H1 (cell line): Measurements from ENCODE around the gene COL5A1. TPM values are rescaled to one million over a fixed set of nuclear protein-coding genes. Genes with fewer than 3 reads are reported as not detected.
A peak's percentile ranks its signal among the peaks of the same experiment; 100 is the strongest.

Experiments used
- CTCF ChIA-PET: fragments of 300-600 bp; sonication (Branson Sonifier 250); formaldehyde crosslinking; loops from one replicate; lab custom pipeline; 2021; ENCODE audit not compliant: partially characterized antibody; lab: Charles Lee
- POLR2A ChIA-PET: fragments of 300-600 bp; sonication (Branson Sonifier 250); formaldehyde crosslinking; loops from one replicate; lab custom pipeline; 2021; ENCODE audit warnings: inconsistent platforms; ENCODE audit not compliant: partially characterized antibody; lab: Charles Lee
- DNase-seq, 2 experiments: peaks; one replicate each; pipeline versions ENCODE4 v3.0.0 to v3.0.0-alpha.2; 2010 to 2022; ENCODE audit warnings: low spot score in 2 of 2, low read depth in 1 of 2, mixed read lengths in 1 of 2
- FAIRE-seq: peaks from 2 replicates; lab custom pipeline; 2011; peaks lifted over from hg19 to GRCh38; lab: Jason Lieb, UNC
- H2AFZ ChIP-seq: 2 replicates; pipeline ENCODE4 v1.8.1; 2012; ENCODE audit warnings: low read length, inconsistent platforms
- H2AK5ac ChIP-seq: 2 replicates; pipeline ENCODE4 v1.6.1; 2013; ENCODE audit warnings: low read depth, low read length
- H2BK120ac ChIP-seq: replicated peaks from 2 replicates; pipeline ENCODE3; 2013; ENCODE audit warnings: low read depth, low read length, inconsistent platforms
- H2BK12ac ChIP-seq: 2 replicates; pipeline ENCODE4 v1.6.1; 2013; ENCODE audit warnings: low read depth, low read length
- H2BK15ac ChIP-seq: 2 replicates; pipeline ENCODE4 v1.6.1; 2013; ENCODE audit warnings: low read length
- H2BK20ac ChIP-seq: 2 replicates; pipeline ENCODE4 v1.6.1; 2013; ENCODE audit warnings: low read length
- H2BK5ac ChIP-seq: 2 replicates; pipeline ENCODE4 v1.6.1; 2013; ENCODE audit warnings: low read depth, low read length
- H3K14ac ChIP-seq: 2 replicates; pipeline ENCODE4 v1.6.1; 2013; ENCODE audit warnings: inconsistent platforms; ENCODE audit not compliant: insufficient read length
- H3K18ac ChIP-seq: 2 replicates; pipeline ENCODE4 v1.6.1; 2013; ENCODE audit warnings: low read length; ENCODE audit errors: extremely low read depth
- H3K23ac ChIP-seq: 2 replicates; pipeline ENCODE4 v1.6.1; 2013; ENCODE audit warnings: inconsistent platforms; ENCODE audit not compliant: insufficient read length
- H3K23me2 ChIP-seq: 2 replicates; pipeline ENCODE4 v1.6.1; 2013; ENCODE audit warnings: low read depth, low read length
- H3K27ac ChIP-seq: 2 replicates; pipeline ENCODE4 v1.6.1; 2011; ENCODE audit warnings: low read depth, low read length, inconsistent platforms
- H3K27me3 ChIP-seq, 4 experiments: replicated peaks in 1 of 4; 1 replicate in 1 of 4; 2 replicates in 3 of 4; pipeline versions ENCODE4 v1.6.1 to v1.8.1; 2011 to 2013; ENCODE audit warnings: low read length in 3 of 4, mild to moderate bottlenecking in 3 of 4, inconsistent platforms in 2 of 4, mixed read lengths in 2 of 4, moderate library complexity in 1 of 4; ENCODE audit not compliant: control insufficient read depth in 3 of 4, insufficient read depth in 3 of 4; ENCODE audit errors: extremely low read depth in 1 of 4
- H3K36me3 ChIP-seq, 4 experiments: 2 replicates each; pipeline versions ENCODE4 v1.6.1 to v1.8.1; 2011 to 2013; ENCODE audit warnings: mild to moderate bottlenecking in 4 of 4, low read length in 3 of 4, moderate library complexity in 2 of 4, control low read depth in 1 of 4, inconsistent platforms in 1 of 4; ENCODE audit not compliant: insufficient read depth in 4 of 4, control insufficient read depth in 2 of 4
- H3K4ac ChIP-seq: replicated peaks from 2 replicates; pipeline ENCODE3; 2013; ENCODE audit warnings: low read length, low read depth, mixed read lengths, inconsistent platforms; ENCODE audit not compliant: insufficient read length
- H3K4me1 ChIP-seq, 4 experiments: replicated peaks in 1 of 4; 1 replicate in 1 of 4; 2 replicates in 3 of 4; pipeline versions ENCODE4 v1.6.1 to v1.8.1; 2011 to 2013; ENCODE audit warnings: low read length in 3 of 4, inconsistent platforms in 2 of 4, mixed read lengths in 1 of 4; ENCODE audit not compliant: insufficient read depth in 4 of 4, control insufficient read depth in 3 of 4
- H3K4me2 ChIP-seq, 2 experiments: 2 replicates each; pipeline versions ENCODE4 v1.6.1 to v1.8.1; 2011 to 2013; ENCODE audit warnings: low read depth in 2 of 2, low read length in 2 of 2, control low read depth in 1 of 2, inconsistent platforms in 1 of 2, mild to moderate bottlenecking in 1 of 2; ENCODE audit not compliant: insufficient read depth in 1 of 2
- H3K4me3 ChIP-seq, 4 experiments: fragments of 200-600, 300-600 bp in 1 of 4; sonication (generic), shearing (Covaris generic), sonication (Bioruptor Twin) in 1 of 4; 2 replicates each; pipeline versions ENCODE4 v1.5.1 to v1.8.1; 2011 to 2016; ENCODE audit warnings: low read length in 4 of 4, low read depth in 3 of 4, control low read depth in 2 of 4, inconsistent platforms in 2 of 4, mild to moderate bottlenecking in 2 of 4, mixed read lengths in 1 of 4, moderate library complexity in 1 of 4; ENCODE audit not compliant: insufficient read depth in 2 of 4; ENCODE audit errors: extremely low read depth in 1 of 4
- H3K56ac ChIP-seq: replicated peaks from 2 replicates; pipeline ENCODE3; 2013; ENCODE audit warnings: low read depth, mild to moderate bottlenecking, mixed read lengths, low read length, inconsistent platforms; ENCODE audit not compliant: insufficient read length
- H3K79me1 ChIP-seq: 2 replicates; pipeline ENCODE4 v1.6.1; 2013; ENCODE audit warnings: low read depth, low read length, control low read depth
- H3K79me2 ChIP-seq, 2 experiments: 2 replicates each; pipeline versions ENCODE4 v1.6.1 to v1.8.1; 2012 to 2013; ENCODE audit warnings: low read length in 2 of 2, mild to moderate bottlenecking in 2 of 2, inconsistent platforms in 1 of 2; ENCODE audit not compliant: insufficient read depth in 2 of 2, control insufficient read depth in 1 of 2
- H3K9ac ChIP-seq, 4 experiments: replicated peaks in 1 of 4; 1 replicate in 1 of 4; 2 replicates in 3 of 4; pipeline versions ENCODE4 v1.6.1 to v1.8.1; 2011 to 2013; ENCODE audit warnings: low read depth in 3 of 4, low read length in 3 of 4, control low read depth in 2 of 4, mild to moderate bottlenecking in 2 of 4, moderate library complexity in 2 of 4, inconsistent platforms in 1 of 4; ENCODE audit errors: extremely low read depth in 1 of 4
- H3K9me3 ChIP-seq, 2 experiments: 2 replicates each; pipeline versions ENCODE4 v1.6.1 to v1.8.1; 2012 to 2013; ENCODE audit warnings: mild to moderate bottlenecking in 2 of 2, moderate library complexity in 2 of 2, control low read depth in 1 of 2, inconsistent platforms in 1 of 2, low read depth in 1 of 2, low read length in 1 of 2, mixed read lengths in 1 of 2; ENCODE audit not compliant: insufficient read depth in 2 of 2
- H4K20me1 ChIP-seq, 2 experiments: replicated peaks in 1 of 2; 2 replicates each; pipeline versions ENCODE3 to v1.8.1; 2011 to 2013; ENCODE audit warnings: inconsistent platforms in 2 of 2, low read length in 2 of 2, mild to moderate bottlenecking in 1 of 2; ENCODE audit not compliant: insufficient read depth in 2 of 2, control insufficient read depth in 1 of 2
- H4K5ac ChIP-seq: 2 replicates; pipeline ENCODE4 v1.6.1; 2013; ENCODE audit warnings: low read length, low read depth, mixed read lengths, inconsistent platforms; ENCODE audit not compliant: insufficient read length
- H4K8ac ChIP-seq: 2 replicates; pipeline ENCODE4 v1.8.0; 2013; ENCODE audit warnings: mild to moderate bottlenecking, moderate library complexity, low read length, inconsistent platforms; ENCODE audit not compliant: insufficient read depth; ENCODE audit errors: extremely low read depth
- H4K91ac ChIP-seq: replicated peaks from 2 replicates; pipeline ENCODE3; 2013; ENCODE audit warnings: low read length, mixed read lengths, inconsistent platforms; ENCODE audit not compliant: insufficient read length
- NRF1 ChIP-seq: IDR thresholded peaks from 2 replicates; pipeline ENCODE4 v1.6.1; 2011; ENCODE audit warnings: mild to moderate bottlenecking, low read depth, low read length, improper control_type of control experiment
- WGBS, 2 experiments: shearing (Covaris generic) in 1 of 2; methylation state at CpG; one replicate each; pipeline versions ENCODE4 v1.1.6 to v1.1.7; 2013 to 2015; ENCODE audit warnings: low lambda C conversion rate in 2 of 2, mixed read lengths in 2 of 2, inconsistent platforms in 1 of 2, low coverage in 1 of 2, missing lambda C conversion rate in 1 of 2; ENCODE audit not compliant: insufficient replicate concordance in 2 of 2, insufficient coverage in 1 of 2, insufficient read length in 1 of 2; ENCODE audit errors: extremely low coverage in 1 of 2, missing lambda C conversion rate in 1 of 2; 5-methylcytosine and 5-hydroxymethylcytosine counted together
- polyA plus RNA-seq, 7 experiments: library from polyadenylated mRNA; depleted of rRNA in 3 of 7; stranded (reverse) in 5 of 7; unstranded in 2 of 7; fragments of >200 nt in 5 of 7; fragments of 200-250 nt in 2 of 7; gene quantifications; 1 replicate in 5 of 7; 2 replicates in 1 of 7; 4 replicates in 1 of 7; pipeline versions ENCODE4 v1.2.1 to v1.2.3, GENCODE V29; 2011 to 2013; ENCODE audit warnings: missing spikeins in 2 of 7, mixed read lengths in 2 of 7
- total RNA-seq: library from RNA; stranded (reverse); fragmentation: NEBNext Ultra II Directional; extraction: Animal tissue kit (Norgen Biotek cat#: 25700); gene quantifications from 2 replicates; pipeline ENCODE4 v1.2.1, GENCODE V29; 2021
- TF ChIP-seq, protein P1 (sequence below), 3 experiments: IDR thresholded peaks; 1 replicate in 2 of 3; 2 replicates in 1 of 3; pipeline versions ENCODE4 v1.5.1 to v1.6.1; 2011; ENCODE audit warnings: low read length in 3 of 3, mild to moderate bottlenecking in 3 of 3, inconsistent platforms in 2 of 3, low read depth in 1 of 3, moderate library complexity in 1 of 3; ENCODE audit not compliant: insufficient read depth in 1 of 3; ENCODE audit errors: control extremely low read depth in 1 of 3

COL5A1 gene
- total and polyA plus RNA-seq, 2 of the 8 experiments (the other 6 are each of a cell fraction or from before 2014, with no cell fraction given): 3.8 to 12.0 TPM

DNA sequence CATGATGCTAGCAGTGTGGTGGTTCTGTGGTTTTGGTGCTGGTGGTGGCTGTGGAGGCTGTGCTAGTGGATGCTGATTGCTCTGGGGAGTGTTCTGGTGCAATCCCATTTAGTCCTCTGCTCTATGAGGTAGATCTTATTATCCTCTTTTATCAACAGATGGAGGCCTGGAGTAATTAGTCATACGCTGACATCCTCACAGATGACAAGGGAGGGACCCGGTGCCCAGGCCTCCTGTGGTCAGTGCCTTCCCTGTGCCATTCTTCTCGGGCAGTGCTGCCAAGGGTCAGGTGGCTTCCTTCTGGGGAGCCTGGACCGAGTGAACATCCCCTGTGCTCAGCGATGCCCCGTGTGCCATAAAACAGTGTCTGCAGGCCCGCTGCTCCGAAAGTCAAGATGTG, 74.5 kb downstream of the COL5A1 start:
- no peak for DNase-seq
- Histone ChIP-seq H3K9ac (no peak overlapping the region), H2BK20ac (no peak overlapping the region), H3K23ac (no peak overlapping the region), H3K79me2 (no peaks in the 10 kb centered on the region), H3K4me1 (no peaks in the 10 kb centered on the region; a peak in 1 of 7 replicates), H2BK12ac (no peak overlapping the region), H3K18ac (no peak overlapping the region), H3K27ac (no peak overlapping the region), H3K79me1 (no peaks in the 10 kb centered on the region), H4K91ac (no peak overlapping the region), H4K20me1 (peaks cover 0 to 4% of the 10 kb centered on the region in 2 experiments), H3K4me3 (no peak overlapping the region), H2BK15ac (no peak overlapping the region), H3K14ac (no peak overlapping the region)
- ChIA-PET POLR2A (no interaction called here), CTCF (interaction anchor here (0.8 to 1.6 kb wide), 3 partner anchors 19 to 27 kb away, joined by 3 to 4 read pairs (median 3); no protein-coding TSS in a partner anchor)
- 91% methylated on average over 8 of the region's 8 CpGs; no CpG with 5 or more reads in 1 of the 2 experiments for WGBS, 2 experiments
- TF ChIP-seq, protein P1, sequence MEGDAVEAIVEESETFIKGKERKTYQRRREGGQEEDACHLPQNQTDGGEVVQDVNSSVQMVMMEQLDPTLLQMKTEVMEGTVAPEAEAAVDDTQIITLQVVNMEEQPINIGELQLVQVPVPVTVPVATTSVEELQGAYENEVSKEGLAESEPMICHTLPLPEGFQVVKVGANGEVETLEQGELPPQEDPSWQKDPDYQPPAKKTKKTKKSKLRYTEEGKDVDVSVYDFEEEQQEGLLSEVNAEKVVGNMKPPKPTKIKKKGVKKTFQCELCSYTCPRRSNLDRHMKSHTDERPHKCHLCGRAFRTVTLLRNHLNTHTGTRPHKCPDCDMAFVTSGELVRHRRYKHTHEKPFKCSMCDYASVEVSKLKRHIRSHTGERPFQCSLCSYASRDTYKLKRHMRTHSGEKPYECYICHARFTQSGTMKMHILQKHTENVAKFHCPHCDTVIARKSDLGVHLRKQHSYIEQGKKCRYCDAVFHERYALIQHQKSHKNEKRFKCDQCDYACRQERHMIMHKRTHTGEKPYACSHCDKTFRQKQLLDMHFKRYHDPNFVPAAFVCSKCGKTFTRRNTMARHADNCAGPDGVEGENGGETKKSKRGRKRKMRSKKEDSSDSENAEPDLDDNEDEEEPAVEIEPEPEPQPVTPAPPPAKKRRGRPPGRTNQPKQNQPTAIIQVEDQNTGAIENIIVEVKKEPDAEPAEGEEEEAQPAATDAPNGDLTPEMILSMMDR (IDR thresholded peaks at IDR 0.05; ENCODE audit: control extremely low read depth in 1 of 3, insufficient read depth in 1 of 3, low read depth in 1 of 3, low read length in 3 of 3): peak in 2 of 3 experiments; percentile 17 to 26; a peak in 2 of 4 replicates
- no peak for TF ChIP-seq NRF1
- TF ChIP-seq, all 59 proteins: peak for 1
- peaks cover 5 to 9% of the 10 kb centered on the region in 2 experiments; a peak in 3 of 4 replicates for H3K9me3 ChIP-seq
- no peak for FAIRE-seq
- no peak overlapping the region for H3K56ac ChIP-seq
- H3K4me2 ChIP-seq: no peak overlapping the region
- H3K23me2 ChIP-seq: peaks cover 10% of the 10 kb centered on the region; the same call in 1 of the 2 replicates
- no peaks in the 10 kb centered on the region for H3K36me3 ChIP-seq
- H2AFZ ChIP-seq: no peak overlapping the region
- H3K4ac ChIP-seq: no peak overlapping the region
- no peaks in the 10 kb centered on the region for H3K27me3 ChIP-seq
- H2BK120ac ChIP-seq: no peak overlapping the region
- H4K5ac ChIP-seq: no peak overlapping the region
- H4K8ac ChIP-seq: no peak overlapping the region
- H2AK5ac ChIP-seq: no peak overlapping the region
- no peak overlapping the region for H2BK5ac ChIP-seq
